Keratinocyte (primary cell): ENCODE results near the gene ATM. TPM values are rescaled to one million over a fixed set of nuclear protein-coding genes. Genes with fewer than 3 reads are reported as not detected.

Experiments
- DNase-seq: peaks from one replicate; pipeline ENCODE4 v3.0.0-alpha.2; 2011; ENCODE audit warnings: low read depth, missing footprints, low spot score
- FAIRE-seq: peaks from 2 replicates; lab custom pipeline; 2011; peaks lifted over from hg19 to GRCh38; lab: Jason Lieb, UNC
- H2AFZ ChIP-seq: 2 replicates; pipeline ENCODE4 v1.6.0; 2012; ENCODE audit warnings: low read length, control low read depth, inconsistent platforms; ENCODE audit not compliant: control insufficient read depth
- H3K27ac ChIP-seq: 2 replicates; pipeline ENCODE4 v1.5.1; 2011; ENCODE audit warnings: low read length; ENCODE audit not compliant: control insufficient read depth, insufficient read depth
- H3K27me3 ChIP-seq: 3 replicates; pipeline ENCODE4 v1.6.0; 2011; ENCODE audit warnings: low read length; ENCODE audit not compliant: control insufficient read depth, insufficient read depth; ENCODE audit errors: extremely low read depth
- H3K36me3 ChIP-seq, 2 experiments: 2 replicates in 1 of 2; 3 replicates in 1 of 2; pipeline ENCODE4 v1.5.1; 2011; ENCODE audit warnings: low read length in 2 of 2, mild to moderate bottlenecking in 1 of 2; ENCODE audit not compliant: control insufficient read depth in 2 of 2, insufficient read depth in 2 of 2; ENCODE audit errors: extremely low read depth in 1 of 2
- H3K4me1 ChIP-seq: 3 replicates; pipeline ENCODE4 v1.5.1; 2011; ENCODE audit warnings: low read length; ENCODE audit not compliant: control insufficient read depth, insufficient read depth; ENCODE audit errors: extremely low read depth
- H3K4me2 ChIP-seq: 3 replicates; pipeline ENCODE4 v1.6.0; 2011; ENCODE audit warnings: low read depth, low read length; ENCODE audit not compliant: control insufficient read depth, insufficient read depth; ENCODE audit errors: extremely low read depth
- H3K4me3 ChIP-seq, 3 experiments: fragments of 200-600 bp in 1 of 3; sonication (generic) in 1 of 3; 2 replicates in 2 of 3; 3 replicates in 1 of 3; pipeline ENCODE4 v1.5.1; 2011 to 2016; ENCODE audit warnings: low read length in 3 of 3, mild to moderate bottlenecking in 3 of 3, control low read depth in 2 of 3, inconsistent platforms in 1 of 3, low read depth in 1 of 3, mixed read lengths in 1 of 3, mixed run types in 1 of 3, moderate library complexity in 1 of 3; ENCODE audit not compliant: control insufficient read depth in 2 of 3, insufficient read depth in 2 of 3; ENCODE audit errors: extremely low read depth in 1 of 3
- H3K79me2 ChIP-seq: 2 replicates; pipeline ENCODE4 v1.6.0; 2012; ENCODE audit warnings: low read length; ENCODE audit not compliant: control insufficient read depth, insufficient read depth
- H3K9ac ChIP-seq: 3 replicates; pipeline ENCODE4 v1.6.0; 2011; ENCODE audit warnings: low read length; ENCODE audit not compliant: control insufficient read depth, insufficient read depth; ENCODE audit errors: extremely low read depth
- H3K9me1 ChIP-seq: 3 replicates; pipeline ENCODE4 v1.6.0; 2011; ENCODE audit warnings: low read length; ENCODE audit not compliant: control insufficient read depth, insufficient read depth; ENCODE audit errors: extremely low read depth
- H3K9me3 ChIP-seq: 2 replicates; pipeline ENCODE4 v1.5.1; 2012; ENCODE audit warnings: low read depth, low read length; ENCODE audit not compliant: control insufficient read depth
- H4K20me1 ChIP-seq: 3 replicates; pipeline ENCODE4 v1.6.0; 2011; ENCODE audit warnings: low read length; ENCODE audit not compliant: control insufficient read depth, insufficient read depth; ENCODE audit errors: extremely low read depth
- EZH2 ChIP-seq: IDR thresholded peaks from one replicate; pipeline ENCODE4 v1.6.1; 2012; ENCODE audit warnings: inconsistent platforms, mild to moderate bottlenecking, low read length, moderate library complexity
- dilution Hi-C: fragments of 300-500 bp; cut with MboI; formaldehyde crosslinking; loops from one replicate; pipeline ENCODE4 v1.7.0; 2020; ENCODE audit warnings: low sequenced_read_pairs; ENCODE audit not compliant: extremely low pct_ligation_motif_present
- polyA plus RNA-seq, 5 experiments: library from polyadenylated mRNA; depleted of rRNA in 3 of 5; stranded (reverse) in 3 of 5; stranded (forward) in 1 of 5; unstranded in 1 of 5; fragments of >200 nt; gene quantifications; 1 replicate in 1 of 5; 2 replicates in 3 of 5; 3 replicates in 1 of 5; pipeline versions ENCODE4 v1.2.1 to v1.2.3, GENCODE V29; 2011 to 2012; ENCODE audit warnings: missing spikeins in 2 of 5, low read depth in 1 of 5, low replicate concordance in 1 of 5
- TF ChIP-seq, protein P1 (sequence below), 3 experiments: IDR thresholded peaks in 1 of 3; conservative IDR thresholded peaks in 1 of 3; optimal IDR thresholded peaks in 1 of 3; 2 replicates in 2 of 3; 3 replicates in 1 of 3; pipeline versions ENCODE3 to v1.5.1; 2011; ENCODE audit warnings: low read length in 3 of 3, mild to moderate bottlenecking in 3 of 3, moderate library complexity in 2 of 3, control low read depth in 1 of 3, inconsistent platforms in 1 of 3; ENCODE audit not compliant: insufficient read depth in 2 of 3; ENCODE audit errors: extremely low read depth in 1 of 3

Gene ATM
- polyA plus RNA-seq, 1 donor (not counting 4 experiments of a cell fraction or from before 2014, with no cell fraction given), result 28.5 TPM

DNA sequence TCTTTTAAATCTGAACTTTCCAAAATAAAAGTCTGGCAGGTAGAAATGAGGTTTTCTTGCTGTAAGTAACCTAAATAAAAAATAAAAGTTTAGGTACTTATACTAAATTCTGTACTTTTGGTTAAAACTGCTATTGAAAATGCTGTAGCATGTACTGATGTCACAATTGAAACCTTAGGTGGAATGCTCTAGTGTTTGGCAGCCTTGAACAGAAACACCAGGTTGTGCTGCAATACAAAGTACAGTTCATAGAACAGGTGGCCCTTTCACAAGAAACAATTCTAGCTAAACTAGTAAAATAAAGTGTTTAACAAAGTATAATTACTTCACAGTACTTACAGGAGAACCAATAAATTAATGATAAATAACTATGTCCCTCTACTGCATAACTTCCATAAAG, 25.5 kb upstream of the ATM start:
- no peak overlapping the region for H3K4me3 ChIP-seq
- H3K4me1 ChIP-seq, result peaks cover 23% of the 10 kb centered on the region
- peaks cover 0 to 2% of the 10 kb centered on the region in 2 experiments for H3K36me3 ChIP-seq
- DNase-seq (no peak), FAIRE-seq (no peak)
- H3K9me1 ChIP-seq, result no peaks in the 10 kb centered on the region
- TF ChIP-seq, protein P1, sequence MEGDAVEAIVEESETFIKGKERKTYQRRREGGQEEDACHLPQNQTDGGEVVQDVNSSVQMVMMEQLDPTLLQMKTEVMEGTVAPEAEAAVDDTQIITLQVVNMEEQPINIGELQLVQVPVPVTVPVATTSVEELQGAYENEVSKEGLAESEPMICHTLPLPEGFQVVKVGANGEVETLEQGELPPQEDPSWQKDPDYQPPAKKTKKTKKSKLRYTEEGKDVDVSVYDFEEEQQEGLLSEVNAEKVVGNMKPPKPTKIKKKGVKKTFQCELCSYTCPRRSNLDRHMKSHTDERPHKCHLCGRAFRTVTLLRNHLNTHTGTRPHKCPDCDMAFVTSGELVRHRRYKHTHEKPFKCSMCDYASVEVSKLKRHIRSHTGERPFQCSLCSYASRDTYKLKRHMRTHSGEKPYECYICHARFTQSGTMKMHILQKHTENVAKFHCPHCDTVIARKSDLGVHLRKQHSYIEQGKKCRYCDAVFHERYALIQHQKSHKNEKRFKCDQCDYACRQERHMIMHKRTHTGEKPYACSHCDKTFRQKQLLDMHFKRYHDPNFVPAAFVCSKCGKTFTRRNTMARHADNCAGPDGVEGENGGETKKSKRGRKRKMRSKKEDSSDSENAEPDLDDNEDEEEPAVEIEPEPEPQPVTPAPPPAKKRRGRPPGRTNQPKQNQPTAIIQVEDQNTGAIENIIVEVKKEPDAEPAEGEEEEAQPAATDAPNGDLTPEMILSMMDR (optimal IDR thresholded peaks at IDR 0.05 in 1 of 3, IDR thresholded peaks at IDR 0.05 in 1 of 3, conservative IDR thresholded peaks at IDR 0.05 in 1 of 3; ENCODE audit: extremely low read depth in 1 of 3, insufficient read depth in 2 of 3, low read length in 3 of 3), result no peak
- no peak for TF ChIP-seq EZH2
- H4K20me1 ChIP-seq, result no peaks in the 10 kb centered on the region
- no peak overlapping the region for H3K9ac ChIP-seq
- peaks cover 14% of the 10 kb centered on the region for H3K79me2 ChIP-seq
- H3K4me2 ChIP-seq, result no peak overlapping the region
- dilution Hi-C loops, result no loop called here
- H3K27ac ChIP-seq, result no peak overlapping the region
- H2AFZ ChIP-seq, result no peak overlapping the region
- H3K27me3 ChIP-seq, result no peaks in the 10 kb centered on the region
- H3K9me3 ChIP-seq, result no peaks in the 10 kb centered on the region

- FAIRE-seq (no peak), DNase-seq (no peak)
- dilution Hi-C loops, result no loop called here
These were observed 24.0 kb upstream of the ATM start for GRCh38 chr11:108198833-108199232.

More at GRCh38 chr11:108198833-108199232, 24.0 kb upstream of the ATM start:
- H3K4me2 ChIP-seq, result peak overlapping the region; percentile 34
- H3K9me3 ChIP-seq, result no peaks in the 10 kb centered on the region
- H3K9ac ChIP-seq, result no peak overlapping the region
- no peak for TF ChIP-seq EZH2
- TF ChIP-seq, protein P1 (optimal IDR thresholded peaks at IDR 0.05 in 1 of 3, IDR thresholded peaks at IDR 0.05 in 1 of 3, conservative IDR thresholded peaks at IDR 0.05 in 1 of 3; ENCODE audit: extremely low read depth in 1 of 3, insufficient read depth in 2 of 3, low read length in 3 of 3), result no peak
- no peak overlapping the region for H3K27ac ChIP-seq
- H3K79me2 ChIP-seq, result peaks cover 14% of the 10 kb centered on the region
- H3K4me3 ChIP-seq, result no peak overlapping the region
- H3K27me3 ChIP-seq, result no peaks in the 10 kb centered on the region
- peaks cover 0 to 5% of the 10 kb centered on the region in 2 experiments for H3K36me3 ChIP-seq
- H3K4me1 ChIP-seq, result peaks cover 23% of the 10 kb centered on the region
- no peaks in the 10 kb centered on the region for H3K9me1 ChIP-seq
- H4K20me1 ChIP-seq, result no peaks in the 10 kb centered on the region
- H2AFZ ChIP-seq, result peak overlapping the region; percentile 17
